Measurements from ENCODE around the gene RALGAPA2.

RALGAPA2 gene

DNA sequence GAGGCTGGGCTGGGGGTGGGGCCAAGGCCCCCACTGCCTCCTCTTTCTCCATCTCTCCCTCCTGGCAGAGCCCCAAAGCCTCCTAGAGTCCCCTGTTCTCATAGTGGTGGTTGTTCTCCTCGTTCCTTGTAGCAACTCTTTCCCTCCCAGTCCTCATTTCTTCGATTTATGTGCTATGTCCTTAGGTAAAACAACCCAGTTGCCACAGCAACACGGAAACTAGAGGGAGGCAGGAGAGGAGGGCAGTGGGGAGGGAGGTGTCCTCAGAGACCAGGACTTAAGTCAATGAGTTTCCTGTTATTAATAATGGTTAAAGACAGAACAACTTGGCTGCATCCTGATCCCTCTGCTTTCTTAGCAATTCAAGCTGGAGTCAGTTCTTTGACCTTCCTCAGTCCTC is 183.6 kb downstream of the RALGAPA2 start:
- DNase-seq (ENCODE audit: low read depth), result no peak
- TF ChIP-seq, protein P1, sequence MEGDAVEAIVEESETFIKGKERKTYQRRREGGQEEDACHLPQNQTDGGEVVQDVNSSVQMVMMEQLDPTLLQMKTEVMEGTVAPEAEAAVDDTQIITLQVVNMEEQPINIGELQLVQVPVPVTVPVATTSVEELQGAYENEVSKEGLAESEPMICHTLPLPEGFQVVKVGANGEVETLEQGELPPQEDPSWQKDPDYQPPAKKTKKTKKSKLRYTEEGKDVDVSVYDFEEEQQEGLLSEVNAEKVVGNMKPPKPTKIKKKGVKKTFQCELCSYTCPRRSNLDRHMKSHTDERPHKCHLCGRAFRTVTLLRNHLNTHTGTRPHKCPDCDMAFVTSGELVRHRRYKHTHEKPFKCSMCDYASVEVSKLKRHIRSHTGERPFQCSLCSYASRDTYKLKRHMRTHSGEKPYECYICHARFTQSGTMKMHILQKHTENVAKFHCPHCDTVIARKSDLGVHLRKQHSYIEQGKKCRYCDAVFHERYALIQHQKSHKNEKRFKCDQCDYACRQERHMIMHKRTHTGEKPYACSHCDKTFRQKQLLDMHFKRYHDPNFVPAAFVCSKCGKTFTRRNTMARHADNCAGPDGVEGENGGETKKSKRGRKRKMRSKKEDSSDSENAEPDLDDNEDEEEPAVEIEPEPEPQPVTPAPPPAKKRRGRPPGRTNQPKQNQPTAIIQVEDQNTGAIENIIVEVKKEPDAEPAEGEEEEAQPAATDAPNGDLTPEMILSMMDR (conservative IDR thresholded peaks at IDR 0.05; ENCODE audit: control insufficient read depth, insufficient read depth, low read depth, low read length), result no peak
- no peak overlapping the region for H3K4me3 ChIP-seq (ENCODE audit: control insufficient read depth, low read depth, low read length)

DNA sequence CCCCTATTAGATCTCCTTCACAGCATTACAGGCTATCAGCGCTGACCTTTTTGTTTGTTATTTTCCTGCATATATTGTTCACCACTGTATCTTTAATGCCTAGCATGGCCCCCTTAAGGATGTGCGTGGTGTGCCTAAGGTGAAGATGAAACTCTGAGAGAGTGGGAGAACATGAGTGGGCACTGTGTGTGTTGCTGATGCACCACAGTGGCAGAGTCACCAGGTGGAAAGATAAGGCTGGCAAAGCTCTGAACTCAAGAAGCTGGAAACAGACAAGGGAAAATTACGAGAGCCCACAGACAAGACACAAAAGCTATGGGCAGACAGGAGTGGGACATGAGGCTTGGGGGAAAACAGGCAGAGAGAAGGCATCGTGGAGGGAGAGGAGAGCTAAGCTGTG is 184.8 kb downstream of the RALGAPA2 start:
- DNase-seq (ENCODE audit: low read depth), result no peak
- no peak overlapping the region for H3K4me3 ChIP-seq (ENCODE audit: control insufficient read depth, low read depth, low read length)
- TF ChIP-seq, protein P1 (conservative IDR thresholded peaks at IDR 0.05; ENCODE audit: control insufficient read depth, insufficient read depth, low read depth, low read length), result no peak

DNA sequence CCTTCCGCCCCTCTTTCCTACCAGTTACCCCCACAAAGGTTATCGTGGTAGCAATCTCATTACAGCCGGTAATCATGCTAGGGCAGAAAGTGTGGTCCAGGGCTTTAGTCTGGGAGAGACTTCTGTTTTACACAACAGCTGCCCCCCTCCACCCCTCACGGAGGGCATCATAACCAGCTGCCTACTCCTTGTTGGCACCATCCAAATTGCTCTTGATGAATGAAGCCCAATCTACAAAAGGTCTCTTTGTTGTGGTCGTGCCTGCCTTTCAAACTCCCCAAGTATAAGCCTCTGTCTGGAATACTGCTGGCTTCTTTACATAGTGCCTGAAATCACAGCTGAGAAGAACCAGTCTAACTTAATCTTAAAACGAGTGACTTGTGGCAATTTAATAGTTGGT is 186.7 kb downstream of the RALGAPA2 start:
- H3K4me3 ChIP-seq (ENCODE audit: control insufficient read depth, low read depth, low read length), result no peak overlapping the region
- DNase-seq (ENCODE audit: low read depth), result no peak
- TF ChIP-seq, protein P1 (conservative IDR thresholded peaks at IDR 0.05; ENCODE audit: control insufficient read depth, insufficient read depth, low read depth, low read length), result no peak

DNA sequence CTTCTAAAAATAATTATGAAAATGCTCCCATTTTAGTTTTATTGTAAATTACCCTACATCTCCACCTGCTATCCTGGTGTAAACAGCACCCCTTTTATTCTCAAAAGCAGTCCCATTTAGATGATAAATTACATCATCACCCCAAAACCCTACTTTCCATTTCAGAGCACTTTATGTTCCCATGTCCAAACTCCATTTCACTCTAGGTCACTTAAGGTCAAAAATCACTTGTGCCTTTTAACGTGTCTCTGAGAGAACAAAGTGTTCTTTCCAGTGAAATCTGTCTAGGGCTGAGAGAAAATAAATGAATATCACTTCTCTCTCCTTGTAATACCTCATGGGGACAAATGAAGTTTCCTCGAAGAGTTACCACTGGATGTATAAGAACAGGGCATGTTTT is 187.2 kb downstream of the RALGAPA2 start:
- TF ChIP-seq, protein P1 (conservative IDR thresholded peaks at IDR 0.05; ENCODE audit: control insufficient read depth, insufficient read depth, low read depth, low read length), result no peak
- DNase-seq (ENCODE audit: low read depth), result no peak
- H3K4me3 ChIP-seq (ENCODE audit: control insufficient read depth, low read depth, low read length), result no peak overlapping the region

DNA sequence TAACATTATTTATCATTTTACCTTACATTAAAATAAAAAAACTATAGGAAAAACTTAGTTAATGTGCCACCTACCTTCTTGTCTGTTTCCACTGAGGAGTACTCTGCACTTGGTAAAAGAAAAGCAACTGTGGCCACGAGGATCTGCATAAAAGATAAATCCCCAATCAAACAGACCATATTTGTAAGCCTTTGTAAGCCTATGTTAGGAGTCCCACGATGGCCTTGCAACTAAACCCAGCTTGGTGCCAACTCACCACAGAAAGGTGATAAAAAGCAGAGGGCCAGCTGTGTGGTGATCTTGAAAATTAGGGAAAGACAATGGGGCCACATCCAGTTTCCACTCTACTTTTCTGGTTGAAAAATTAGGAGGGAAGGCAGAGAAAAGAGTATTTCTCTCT is 187.7 kb downstream of the RALGAPA2 start:
- no peak overlapping the region for H3K4me3 ChIP-seq (ENCODE audit: control insufficient read depth, low read depth, low read length)
- TF ChIP-seq, protein P1 (conservative IDR thresholded peaks at IDR 0.05; ENCODE audit: control insufficient read depth, insufficient read depth, low read depth, low read length), result no peak
- no peak for DNase-seq (ENCODE audit: low read depth)

DNA sequence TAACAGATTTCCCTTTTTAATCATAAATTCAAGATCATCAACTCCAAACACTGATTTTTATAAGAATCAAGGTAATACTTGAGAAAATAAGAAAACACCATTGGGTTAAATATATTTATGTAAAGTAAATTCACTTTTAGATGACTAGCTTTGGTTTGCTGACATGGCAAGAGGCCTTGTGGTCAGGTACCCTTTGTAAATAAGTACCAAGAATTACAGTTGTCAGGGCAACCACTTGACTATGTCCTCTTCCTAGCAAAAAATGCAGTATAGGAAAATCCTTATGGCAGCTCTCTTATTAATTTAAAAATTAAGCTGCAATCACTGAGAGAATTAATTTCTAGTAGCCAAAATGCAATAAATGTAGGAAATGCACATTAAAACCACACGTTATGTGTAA is 190.7 kb downstream of the RALGAPA2 start:
- TF ChIP-seq, protein P1 (conservative IDR thresholded peaks at IDR 0.05; ENCODE audit: control insufficient read depth, insufficient read depth, low read depth, low read length), result no peak
- DNase-seq (ENCODE audit: low read depth), result no peak
- no peak overlapping the region for H3K4me3 ChIP-seq (ENCODE audit: control insufficient read depth, low read depth, low read length)

DNA sequence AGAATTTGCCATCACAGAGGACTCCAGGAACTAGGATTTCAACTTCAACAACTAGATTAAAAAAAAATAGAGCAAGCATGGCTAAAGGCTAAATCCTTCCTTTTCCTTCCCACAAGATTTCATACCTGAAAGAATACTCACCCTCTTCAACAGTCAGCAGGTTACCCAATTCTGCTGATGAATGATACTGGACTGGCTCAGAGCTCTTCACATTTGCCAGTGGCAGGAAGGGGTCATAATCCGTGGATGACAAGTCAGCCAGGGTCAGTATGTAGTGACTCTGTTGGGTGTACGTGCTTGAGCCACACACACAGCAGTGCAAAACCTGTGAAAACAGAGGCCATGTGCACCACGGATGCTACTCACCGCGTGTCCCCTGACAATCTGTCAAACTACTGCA is 191.7 kb downstream of the RALGAPA2 start:
- H3K4me3 ChIP-seq (ENCODE audit: control insufficient read depth, low read depth, low read length), result no peak overlapping the region
- TF ChIP-seq, protein P1 (conservative IDR thresholded peaks at IDR 0.05; ENCODE audit: control insufficient read depth, insufficient read depth, low read depth, low read length), result no peak
- DNase-seq (ENCODE audit: low read depth), result peak; percentile 75

Measured in fibroblast of mammary gland (primary cell).